RWPE1 (cell line): ENCODE results near the gene CALY.

Source experiments
- CTCF ChIA-PET: fragments of 350-600 bp; sonication (Branson Sonifier 250); formaldehyde crosslinking; extraction: SDS; loops from one replicate; lab custom pipeline; 2021; lab: Yijun Ruan, JAX
- POLR2A ChIA-PET: fragments of 400-600 bp; formaldehyde crosslinking; extraction: SDS; loops from one replicate; lab custom pipeline; 2020; ENCODE audit warnings: antibody characterized with exemption; ENCODE audit not compliant: low non-redundant PET; lab: Yijun Ruan, JAX
- DNase-seq: peaks from one replicate; pipeline ENCODE4 v3.0.0; 2012; ENCODE audit warnings: low spot score
- H3K27ac ChIP-seq: fragments of 450-650 bp; 2 replicates; pipeline ENCODE4 v1.5.1; 2017
- TF ChIP-seq, protein P1 (sequence below): fragments of 450-650 bp; conservative IDR thresholded peaks from 2 replicates; pipeline ENCODE4 v1.5.1; 2017; ENCODE audit warnings: low read depth, mild to moderate bottlenecking

CALY gene

DNA sequence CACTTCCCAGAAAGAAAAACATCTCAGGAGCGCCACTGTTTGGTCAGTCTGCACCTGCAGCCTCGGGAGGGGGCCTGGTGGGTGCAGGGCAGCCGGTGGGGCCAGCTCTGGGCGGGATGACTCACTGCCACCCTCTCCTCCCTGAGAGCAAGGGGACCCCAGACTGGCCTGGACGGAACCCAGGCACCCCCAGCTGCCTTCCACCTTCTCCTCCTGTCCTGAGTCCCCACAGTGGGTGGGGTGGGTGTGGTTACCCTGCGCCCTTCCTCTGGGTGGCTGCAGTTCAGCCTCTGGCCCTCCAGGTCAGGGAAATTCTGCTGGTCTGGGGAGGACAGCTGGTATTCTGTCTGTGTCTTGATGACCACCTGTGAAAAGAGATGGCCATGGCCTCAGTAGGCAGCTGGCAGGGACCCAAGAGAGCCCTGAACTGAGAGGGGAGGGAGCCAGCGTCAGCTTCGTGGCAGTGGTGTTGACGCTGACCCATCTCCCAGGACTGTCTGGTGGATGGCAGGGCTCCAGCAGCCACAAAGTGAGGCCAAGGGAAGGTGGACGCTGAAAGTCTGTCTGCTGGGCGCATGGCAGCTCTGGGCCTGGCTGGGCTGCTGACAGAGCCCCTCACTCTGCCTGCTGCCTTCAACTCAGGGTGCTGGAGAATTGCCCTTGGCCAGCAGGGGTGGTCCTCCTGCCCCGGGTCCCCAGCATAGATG, 8.9 kb downstream of the CALY start:
- ChIA-PET CTCF (no interaction called here), POLR2A (no interaction called here)
- no peak overlapping the region for H3K27ac ChIP-seq
- DNase-seq: no peak
- TF ChIP-seq, protein P1, sequence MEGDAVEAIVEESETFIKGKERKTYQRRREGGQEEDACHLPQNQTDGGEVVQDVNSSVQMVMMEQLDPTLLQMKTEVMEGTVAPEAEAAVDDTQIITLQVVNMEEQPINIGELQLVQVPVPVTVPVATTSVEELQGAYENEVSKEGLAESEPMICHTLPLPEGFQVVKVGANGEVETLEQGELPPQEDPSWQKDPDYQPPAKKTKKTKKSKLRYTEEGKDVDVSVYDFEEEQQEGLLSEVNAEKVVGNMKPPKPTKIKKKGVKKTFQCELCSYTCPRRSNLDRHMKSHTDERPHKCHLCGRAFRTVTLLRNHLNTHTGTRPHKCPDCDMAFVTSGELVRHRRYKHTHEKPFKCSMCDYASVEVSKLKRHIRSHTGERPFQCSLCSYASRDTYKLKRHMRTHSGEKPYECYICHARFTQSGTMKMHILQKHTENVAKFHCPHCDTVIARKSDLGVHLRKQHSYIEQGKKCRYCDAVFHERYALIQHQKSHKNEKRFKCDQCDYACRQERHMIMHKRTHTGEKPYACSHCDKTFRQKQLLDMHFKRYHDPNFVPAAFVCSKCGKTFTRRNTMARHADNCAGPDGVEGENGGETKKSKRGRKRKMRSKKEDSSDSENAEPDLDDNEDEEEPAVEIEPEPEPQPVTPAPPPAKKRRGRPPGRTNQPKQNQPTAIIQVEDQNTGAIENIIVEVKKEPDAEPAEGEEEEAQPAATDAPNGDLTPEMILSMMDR: no peak

DNA sequence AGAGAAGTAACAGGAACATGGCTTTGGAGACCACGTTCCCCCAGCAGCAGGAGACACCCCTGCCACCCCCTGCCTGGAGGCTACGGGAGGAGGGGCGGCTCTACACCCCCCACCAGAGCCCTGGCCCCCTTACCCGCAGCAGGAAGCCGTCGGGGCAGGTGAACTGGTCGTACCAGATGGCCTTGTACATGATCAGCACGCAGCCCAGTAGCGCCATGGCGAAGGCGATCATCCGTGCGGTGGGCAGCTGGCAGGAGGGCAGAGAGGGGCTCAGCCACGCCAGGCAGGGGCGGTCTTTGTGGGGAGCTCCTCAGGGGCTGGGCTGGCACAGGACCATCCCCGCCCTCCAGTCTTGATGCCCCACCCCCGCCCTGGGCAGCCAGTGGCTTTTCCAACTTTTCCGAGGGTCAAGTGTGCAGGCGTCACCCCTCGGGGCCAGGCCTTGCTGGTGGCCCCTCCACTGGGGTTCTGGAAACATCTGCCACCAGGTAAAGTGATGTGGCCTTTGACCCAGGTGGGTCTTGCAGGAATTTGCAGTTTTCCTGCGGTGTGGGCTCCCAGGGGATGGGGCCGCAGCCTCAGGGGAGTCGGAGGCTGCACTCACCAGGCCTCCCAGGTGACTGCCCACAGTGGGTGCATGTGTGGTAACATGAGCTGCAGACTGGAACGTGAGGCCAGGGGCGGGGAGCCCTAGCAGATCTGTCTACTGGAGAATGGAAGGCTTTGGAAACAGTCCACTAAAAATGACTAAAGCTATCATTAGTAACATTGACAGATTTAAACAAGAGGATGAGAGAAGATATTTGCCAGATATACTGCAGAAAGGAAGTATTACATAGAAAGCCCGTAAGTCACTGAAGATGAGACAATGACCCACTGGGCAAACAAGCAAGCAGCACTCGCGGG, 9.7 kb downstream of the CALY start:
- TF ChIP-seq, protein P1: no peak
- H3K27ac ChIP-seq: no peak overlapping the region
- POLR2A ChIA-PET: no interaction called here
- CTCF ChIA-PET: no interaction called here
- DNase-seq: no peak

DNA sequence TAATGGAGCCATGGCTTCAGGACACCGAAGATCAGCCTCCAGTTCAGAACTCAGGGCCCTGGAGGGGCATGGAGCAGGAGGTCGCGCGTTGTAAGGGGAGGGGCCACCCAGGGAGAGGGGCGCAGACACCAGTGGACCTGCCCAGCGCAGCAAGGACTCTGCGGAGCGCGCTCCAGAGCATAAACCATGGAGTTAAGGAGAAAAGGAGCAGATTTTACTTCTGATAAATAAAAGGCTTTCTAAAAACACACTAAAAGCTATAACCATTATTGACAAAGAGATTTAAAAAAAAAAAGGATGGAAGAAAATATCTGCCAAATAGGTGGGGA, 10.5 kb downstream of the CALY start:
- TF ChIP-seq, protein P1: no peak
- no peak for DNase-seq
- ChIA-PET CTCF (no interaction called here), POLR2A (no interaction called here)
- no peak overlapping the region for H3K27ac ChIP-seq

DNA sequence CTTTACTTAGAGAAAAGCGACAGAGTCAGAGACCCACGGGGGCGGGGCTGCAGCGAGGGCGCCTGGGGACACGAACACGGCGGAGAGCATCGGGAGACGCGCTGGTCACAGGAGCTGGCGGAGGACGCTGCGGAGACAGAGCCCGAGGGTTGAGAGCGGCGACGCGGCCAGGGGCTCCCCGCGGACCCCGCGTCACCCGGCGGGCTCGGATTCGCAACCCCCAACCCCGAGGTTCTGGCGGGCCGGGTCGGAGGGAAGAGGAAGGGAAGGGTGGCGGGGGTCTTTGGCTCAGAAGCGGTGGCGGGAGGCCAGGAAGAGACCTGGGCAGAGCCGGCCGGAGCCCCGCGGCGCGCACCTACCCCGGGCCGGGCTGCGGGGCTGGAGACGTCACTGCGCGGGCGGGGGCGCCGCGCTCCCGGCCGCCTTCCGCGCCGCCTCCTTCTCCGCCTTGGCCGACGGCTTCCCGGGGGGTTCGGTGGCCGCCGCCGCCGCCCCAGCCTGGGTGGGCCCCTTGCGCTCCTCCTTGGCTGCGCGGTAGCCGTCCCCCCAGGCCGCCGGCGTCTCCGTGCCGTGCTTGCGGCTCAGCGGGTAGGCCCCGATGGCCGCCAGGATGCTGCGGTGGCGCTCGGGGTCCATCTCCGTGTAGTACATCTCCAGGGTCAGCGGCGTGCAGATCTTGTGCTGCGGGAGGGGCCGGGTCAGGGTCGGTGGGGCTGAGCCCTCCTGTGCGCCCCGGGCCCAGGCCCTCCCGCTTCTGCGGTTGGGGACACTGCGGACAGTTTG, 11.1 kb downstream of the CALY start:
- POLR2A ChIA-PET: no interaction called here
- TF ChIP-seq, protein P1: no peak
- no peak overlapping the region for H3K27ac ChIP-seq
- no peak for DNase-seq
- CTCF ChIA-PET: interaction anchor here (0.7 kb wide), 1 partner anchor 83 kb away, joined by 3 read pairs; no protein-coding TSS in a partner anchor

DNA sequence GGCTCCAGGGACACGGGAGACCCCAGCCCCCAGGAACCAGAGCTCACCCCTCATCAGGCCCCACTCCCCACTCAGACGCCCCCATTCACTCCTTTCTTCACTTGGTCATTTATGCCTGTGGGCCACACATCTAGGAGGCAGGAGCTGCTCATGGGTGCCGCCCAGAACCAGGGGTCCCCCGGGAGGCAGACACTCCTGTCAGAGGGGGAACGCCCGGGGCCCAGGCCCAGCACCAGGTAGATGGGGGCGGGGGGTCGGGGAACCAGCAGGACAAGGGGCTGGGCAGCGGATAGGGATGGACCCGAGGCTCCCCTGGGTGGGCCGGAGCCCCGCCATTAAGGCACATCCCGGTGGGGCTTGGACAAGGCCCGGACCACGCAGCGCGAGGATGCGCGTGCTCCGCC, 11.8 kb downstream of the CALY start:
- H3K27ac ChIP-seq: no peak overlapping the region
- TF ChIP-seq, protein P1: no peak
- POLR2A ChIA-PET: no interaction called here
- CTCF ChIA-PET: interaction anchor here (0.6 to 0.7 kb wide), 2 partner anchors 18 to 82 kb away, joined by 3 read pairs; no protein-coding TSS in a partner anchor
- DNase-seq: no peak
